GM12891 (cell line): ENCODE data around the gene ASPHD2.
"Not testable (repeated sequence)": the region's sequence is repeated elsewhere in the genome, so short reads cannot be mapped to it uniquely, and the experiment has no call there.

Experiments used
- DNase-seq: peaks from one replicate; pipeline ENCODE4 v3.0.0; 2011; ENCODE audit warnings: low spot score; ENCODE audit not compliant: insufficient read length
- FAIRE-seq: peaks from 2 replicates; lab custom pipeline; 2011; peaks lifted over from hg19 to GRCh38; lab: Jason Lieb, UNC
- PAX5 ChIP-seq: IDR thresholded peaks from 2 replicates; pipeline ENCODE4 v1.6.1; 2011; ENCODE audit warnings: low read length, moderate library complexity, mild to moderate bottlenecking; ENCODE audit not compliant: insufficient read depth, severe bottlenecking
- POLR2A ChIP-seq: IDR thresholded peaks from 2 replicates; pipeline ENCODE4 v1.6.1; 2011; ENCODE audit warnings: low read depth, low read length, control low read depth
- POLR2AphosphoS5 ChIP-seq: IDR thresholded peaks from 2 replicates; pipeline ENCODE4 v1.6.1; 2011; ENCODE audit warnings: low read depth, low read length, control low read depth
- POU2F2 ChIP-seq: IDR thresholded peaks from 2 replicates; pipeline ENCODE4 v1.6.1; 2011; ENCODE audit warnings: low read depth, mild to moderate bottlenecking, control low read depth, low read length, moderate library complexity
- SPI1 ChIP-seq: IDR thresholded peaks from 2 replicates; pipeline ENCODE4 v1.6.1; 2011; ENCODE audit warnings: low read depth, low read length, control low read depth
- TAF1 ChIP-seq: IDR thresholded peaks from 2 replicates; pipeline ENCODE4 v1.6.1; 2011; ENCODE audit warnings: low read depth, low read length, control low read depth

Gene ASPHD2

DNA sequence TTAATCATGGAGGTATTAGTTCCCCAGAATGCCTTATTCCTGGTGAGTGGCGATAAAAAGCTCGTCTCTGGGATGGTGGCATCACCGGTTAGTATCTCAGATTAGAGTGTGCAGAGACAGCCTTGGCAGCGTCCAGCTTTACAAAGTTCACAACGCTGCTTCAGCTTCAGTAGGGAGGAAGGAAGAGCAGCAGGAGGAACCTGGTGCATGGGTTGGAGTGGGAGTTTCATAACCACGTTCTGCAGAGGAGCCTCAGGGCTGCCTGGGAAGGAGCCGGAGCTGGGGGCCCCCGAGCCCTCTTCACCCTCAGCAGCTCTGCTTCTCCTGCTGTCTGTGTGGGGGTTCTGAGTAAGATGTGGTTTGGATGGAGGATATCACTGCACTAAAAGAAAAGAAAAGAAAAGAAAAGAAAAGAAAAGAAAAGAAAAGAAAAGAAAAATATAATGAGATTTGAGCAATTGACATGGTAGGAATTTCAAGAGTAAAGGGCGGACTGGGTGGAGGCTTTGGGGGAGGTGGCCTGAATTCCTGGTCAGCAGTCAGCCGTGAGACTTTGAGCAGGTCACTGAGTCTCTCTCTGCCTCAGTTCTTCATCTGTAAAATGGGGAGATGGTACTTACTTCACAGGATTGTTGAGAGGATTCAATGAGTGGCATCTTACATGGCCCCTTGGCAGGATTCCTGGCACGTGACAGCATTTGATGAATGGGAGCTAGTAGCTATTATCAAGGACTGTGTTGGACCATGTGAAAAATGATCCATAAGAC is 6.5 kb downstream of the ASPHD2 start:
- TF ChIP-seq POLR2A = no peak
- TF ChIP-seq PAX5 = no peak
- no peak for TF ChIP-seq POLR2AphosphoS5
- no peak for TF ChIP-seq SPI1
- no peak for TF ChIP-seq POU2F2
- no peak for TF ChIP-seq TAF1
- peak; percentile 31 for FAIRE-seq
- DNase-seq = no peak

DNA sequence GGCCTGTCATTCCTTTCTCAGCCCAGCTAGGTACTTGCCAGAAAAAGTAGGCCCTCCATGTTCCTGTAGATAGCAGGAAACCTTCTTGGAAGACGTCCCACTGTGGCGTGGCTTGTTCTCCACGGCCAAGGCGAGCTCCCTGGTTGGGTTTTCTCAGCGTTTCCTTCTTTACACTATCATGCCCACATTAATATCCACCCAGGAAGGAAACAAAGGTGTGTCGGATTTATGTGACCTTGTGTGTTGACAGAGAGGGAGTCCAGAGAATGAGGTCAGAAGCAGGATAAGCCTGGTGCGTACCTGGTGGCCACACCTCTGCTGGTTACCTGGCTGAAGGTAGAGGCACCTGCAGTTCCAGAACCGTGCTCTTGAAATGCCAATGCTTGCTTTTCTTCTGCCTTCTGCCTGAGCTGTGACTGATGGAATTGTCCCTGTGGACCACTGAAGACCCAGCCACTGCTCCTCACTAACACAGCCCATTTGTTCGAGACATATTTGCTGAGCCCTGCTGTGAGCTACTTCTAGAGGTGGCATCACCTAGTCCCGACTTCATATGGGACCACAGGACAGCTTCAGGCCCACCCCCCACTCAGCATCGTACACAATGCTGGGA is 7.9 kb downstream of the ASPHD2 start:
- TF ChIP-seq POLR2A = no peak
- TF ChIP-seq POU2F2 = no peak
- TF ChIP-seq PAX5 = no peak
- no peak for TF ChIP-seq TAF1
- TF ChIP-seq POLR2AphosphoS5 = no peak
- no peak for TF ChIP-seq SPI1
- FAIRE-seq = no peak
- DNase-seq = no peak

DNA sequence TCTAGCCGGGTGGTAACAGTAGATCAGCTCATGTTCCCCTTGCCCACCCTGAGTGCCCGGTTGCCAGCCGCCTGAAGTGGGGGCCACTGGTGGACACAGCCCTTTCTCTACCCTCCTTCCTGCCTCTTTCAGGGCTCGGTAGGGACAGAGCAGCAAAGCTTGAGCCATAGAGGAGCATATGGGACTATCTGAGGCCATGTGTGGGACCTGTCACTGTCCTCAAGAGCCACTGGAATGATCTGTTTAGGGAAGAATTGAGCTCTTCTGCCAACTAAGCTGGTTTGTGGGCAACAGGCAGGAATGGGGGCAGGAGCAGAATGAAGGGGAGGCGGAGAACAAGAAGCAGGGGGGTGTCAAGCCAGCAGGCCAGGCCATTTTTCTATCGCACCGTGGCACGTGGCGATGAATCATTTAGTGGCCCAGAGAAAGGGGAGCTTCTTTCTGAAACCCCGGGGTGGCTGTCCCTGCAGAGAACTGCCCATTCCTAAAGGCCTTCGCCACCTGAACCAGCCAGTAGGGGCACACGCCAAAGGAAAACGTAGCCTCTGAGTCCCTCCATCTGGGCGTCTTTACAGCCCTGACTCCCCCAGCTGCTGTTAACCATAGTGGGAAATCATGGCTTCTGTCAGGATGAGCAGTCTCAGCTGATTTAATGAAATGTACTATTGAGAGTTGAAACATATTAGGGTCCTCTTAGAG is 8.8 kb downstream of the ASPHD2 start:
- FAIRE-seq (no peak), DNase-seq (no peak)
- TF ChIP-seq PAX5 (no peak), POLR2AphosphoS5 (no peak), SPI1 (no peak), POLR2A (no peak), TAF1 (no peak), POU2F2 (no peak)

DNA sequence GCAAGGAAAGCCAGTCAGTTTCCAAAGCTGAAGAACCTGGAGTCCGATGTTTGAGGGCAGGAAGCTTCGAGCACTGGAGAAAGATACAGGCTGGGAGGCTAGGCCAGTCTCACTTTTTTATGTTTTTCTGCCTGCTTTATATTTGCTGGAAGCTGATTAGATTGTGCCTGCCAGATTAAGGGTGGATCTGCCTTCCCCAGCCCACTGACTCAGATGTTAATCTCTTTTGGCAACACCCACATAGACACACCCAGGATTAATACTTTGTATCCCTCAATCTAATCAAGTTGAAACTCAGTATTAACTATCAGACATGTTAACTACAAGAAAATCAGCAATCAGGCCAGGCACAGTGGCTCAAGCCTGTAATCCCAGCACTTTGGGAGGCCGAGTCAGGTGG is 9.7 kb downstream of the ASPHD2 start:
- not testable (repeated sequence) for DNase-seq, FAIRE-seq

DNA sequence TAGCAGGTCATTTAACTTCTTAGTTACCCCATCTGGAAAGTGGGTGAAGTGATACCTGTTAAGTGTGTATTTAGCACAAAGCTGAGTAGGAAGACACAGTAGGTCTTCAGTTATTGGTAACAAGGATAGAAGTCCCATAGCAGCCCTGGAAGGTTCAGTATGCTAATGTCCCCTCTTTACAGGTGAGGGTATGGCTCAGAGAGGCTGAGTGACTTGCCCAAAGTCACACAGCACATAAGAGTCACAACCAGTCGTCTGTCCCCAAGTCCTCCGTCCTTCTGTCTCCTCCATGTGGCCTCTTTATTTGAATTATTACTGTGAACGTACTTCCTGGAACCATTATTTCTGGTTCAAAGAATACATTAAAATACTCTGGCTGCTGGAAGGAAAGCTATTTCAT is 10.5 kb downstream of the ASPHD2 start:
- DNase-seq (no peak), FAIRE-seq (no peak)
- no peak for TF ChIP-seq POLR2A
- no peak for TF ChIP-seq PAX5
- TF ChIP-seq POLR2AphosphoS5 = no peak
- no peak for TF ChIP-seq SPI1
- no peak for TF ChIP-seq TAF1
- no peak for TF ChIP-seq POU2F2

DNA sequence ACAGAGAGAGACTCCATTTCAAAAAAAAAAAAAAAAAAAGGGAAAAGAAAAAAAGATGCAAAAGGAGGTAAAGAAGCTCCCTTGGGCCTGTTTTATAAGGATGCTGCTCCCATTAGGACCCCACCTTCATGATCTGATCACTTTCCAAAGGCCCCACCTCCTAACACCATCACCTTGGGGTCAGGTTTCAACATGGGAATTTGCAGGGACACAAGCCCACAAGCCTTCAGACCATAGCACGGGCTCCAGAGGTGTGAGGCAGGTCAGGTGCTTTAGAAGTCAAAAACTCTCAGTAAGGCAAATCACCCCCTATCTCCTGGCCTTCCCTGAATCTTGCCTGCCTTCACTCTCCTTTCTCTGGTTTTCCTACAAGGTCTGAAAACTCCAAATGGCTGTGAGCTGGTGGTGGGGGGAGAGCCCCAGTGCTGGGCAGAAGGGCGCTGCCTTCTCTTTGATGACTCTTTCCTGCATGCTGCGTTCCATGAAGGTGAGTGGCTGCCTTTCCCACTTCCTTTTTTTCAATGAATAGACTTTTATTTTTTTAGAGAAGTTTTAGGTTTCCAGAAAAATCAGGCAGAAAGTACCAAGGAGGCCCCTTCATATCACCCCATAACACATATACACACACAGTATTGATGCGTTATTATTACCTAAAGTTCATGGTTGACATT is 13.2 kb downstream of the ASPHD2 start:
- no peak for FAIRE-seq
- TF ChIP-seq POLR2AphosphoS5 (no peak), SPI1 (peak; percentile 49), POU2F2 (no peak)
- no peak for DNase-seq

DNA sequence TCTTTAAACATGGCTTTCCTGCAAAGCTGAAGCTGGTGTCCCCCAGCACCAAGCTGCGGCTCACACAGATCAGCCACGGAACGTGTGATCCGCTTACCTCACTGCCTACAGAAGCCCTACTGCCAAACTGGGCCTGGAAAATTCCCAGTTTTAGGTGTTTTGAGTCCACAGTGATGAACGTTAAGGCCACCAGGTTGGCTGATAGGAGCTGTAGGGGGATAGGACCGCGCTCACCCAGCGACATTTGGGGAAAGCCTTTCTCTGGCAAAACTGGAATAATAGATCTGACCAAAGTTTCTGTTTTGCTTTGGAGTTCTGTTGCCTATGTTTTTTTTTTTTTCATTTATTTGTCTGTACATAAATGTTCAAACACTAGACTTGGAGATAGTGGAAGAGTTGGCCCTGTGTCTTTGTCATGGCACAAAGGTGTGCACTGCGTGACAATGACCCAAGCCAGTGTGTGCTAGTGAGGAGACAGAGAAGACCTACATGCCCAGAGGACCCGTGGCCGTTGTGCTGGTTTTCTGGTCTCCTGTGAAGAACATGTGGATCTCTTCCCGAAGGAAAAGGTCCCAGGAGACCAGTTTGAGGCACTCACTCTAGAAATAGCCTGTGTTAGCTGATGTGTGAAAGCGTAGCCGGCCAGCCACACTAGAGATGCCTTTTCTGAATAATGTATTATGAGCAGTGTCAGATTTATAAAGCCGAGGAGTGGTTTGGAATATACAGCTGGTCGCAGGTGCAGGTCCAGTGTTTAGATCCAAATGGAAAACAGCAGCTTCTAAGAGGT is 15.0 kb downstream of the ASPHD2 start:
- no peak for TF ChIP-seq POU2F2
- no peak for TF ChIP-seq POLR2AphosphoS5
- TF ChIP-seq SPI1 = no peak
- TF ChIP-seq TAF1 = no peak
- TF ChIP-seq POLR2A = no peak
- TF ChIP-seq PAX5 = no peak
- FAIRE-seq (peak; percentile 35), DNase-seq (no peak)

DNA sequence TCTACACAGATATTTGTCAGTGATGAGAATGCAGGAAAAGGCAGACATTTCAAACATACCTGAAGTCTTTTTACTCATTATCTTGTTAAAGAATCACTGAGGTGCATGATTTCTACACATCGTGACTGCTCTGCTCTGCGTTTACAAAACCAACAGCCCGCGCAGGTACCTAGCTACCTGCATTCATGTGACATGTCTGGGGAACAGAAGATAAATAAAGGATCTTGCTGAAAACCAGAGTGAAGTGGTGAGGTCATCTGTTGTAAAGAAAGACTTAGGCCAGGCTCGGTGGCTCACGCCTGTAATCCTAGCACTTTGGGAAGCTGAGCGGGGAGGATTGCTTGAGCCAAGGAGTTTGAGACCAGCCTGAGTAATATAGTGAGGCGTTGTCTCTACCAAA is 15.7 kb downstream of the ASPHD2 start:
- no peak for TF ChIP-seq POLR2AphosphoS5
- FAIRE-seq = no peak
- no peak for DNase-seq

DNA sequence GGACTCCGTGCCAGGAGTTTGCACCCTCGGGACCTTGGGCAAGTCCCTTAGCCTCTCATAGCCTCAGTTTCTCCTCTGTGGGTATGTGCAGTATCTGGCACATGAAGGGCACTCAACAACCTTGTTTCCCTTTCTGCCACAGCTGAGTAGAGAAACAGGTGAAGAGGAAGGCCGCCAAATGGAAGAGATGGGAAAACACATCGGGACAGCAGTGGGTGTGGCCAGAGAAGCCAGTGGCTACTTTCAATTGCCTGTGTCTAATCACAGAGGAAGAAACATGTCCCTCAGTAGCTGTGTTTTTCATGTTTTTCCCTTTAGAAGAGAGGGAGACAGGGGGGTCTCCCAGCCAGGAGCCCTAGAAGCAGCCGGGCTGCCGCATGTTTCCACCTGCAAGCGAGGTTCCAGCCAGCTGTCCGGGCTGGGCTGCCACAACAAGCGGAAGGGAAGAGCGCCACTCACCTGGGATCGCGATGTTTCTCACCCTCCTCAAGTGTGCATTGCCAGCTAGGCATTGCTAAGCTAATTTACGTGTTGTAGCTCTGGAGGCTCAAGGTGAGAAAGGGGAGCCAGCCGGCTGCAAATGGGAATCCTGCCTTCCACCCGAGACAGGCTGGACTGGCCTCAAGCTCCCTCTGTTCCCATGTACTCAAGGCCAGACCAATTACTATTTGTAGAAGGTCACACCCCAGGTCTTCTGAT is 16.7 kb downstream of the ASPHD2 start:
- no peak for TF ChIP-seq POLR2AphosphoS5
- no peak for TF ChIP-seq SPI1
- no peak for TF ChIP-seq POLR2A
- no peak for TF ChIP-seq POU2F2
- TF ChIP-seq TAF1 = no peak
- TF ChIP-seq PAX5 = no peak
- FAIRE-seq = no peak
- no peak for DNase-seq
